CD14-positive monocyte (primary cell): Measurements from ENCODE around the gene FANCC. TPM values are rescaled to one million over a fixed set of nuclear protein-coding genes. Genes with fewer than 3 reads are reported as not detected.

ENCODE experiments used
- DNase-seq, 3 donors: peaks; one replicate each; pipeline ENCODE4 v3.0.0-alpha.2; 2011 to 2022
- H2AFZ ChIP-seq: 2 replicates; pipeline ENCODE4 v1.6.0; 2012; ENCODE audit warnings: mild to moderate bottlenecking, low read depth, low read length, inconsistent platforms; ENCODE audit not compliant: insufficient read depth, poor library complexity, severe bottlenecking
- H3K27ac ChIP-seq, 2 donors: 1 replicate in 1 of 2; 2 replicates in 1 of 2; pipeline ENCODE4 v1.5.1; 2012 to 2013; ENCODE audit warnings: low read length in 2 of 2, control low read depth in 1 of 2, inconsistent platforms in 1 of 2, low read depth in 1 of 2, mild to moderate bottlenecking in 1 of 2
- H3K27me3 ChIP-seq, 2 donors: one replicate each; pipeline versions ENCODE4 v1.6.0 to v1.6.1; 2011 to 2013; ENCODE audit warnings: low read length in 2 of 2; ENCODE audit not compliant: control insufficient read depth in 2 of 2, insufficient read depth in 2 of 2
- H3K36me3 ChIP-seq, 2 donors: replicated peaks in 1 of 2; 1 replicate in 1 of 2; 2 replicates in 1 of 2; pipeline versions ENCODE4 v1.5.1 to v1.6.1; 2012 to 2013; ENCODE audit warnings: low read length in 2 of 2, control low read depth in 1 of 2, inconsistent platforms in 1 of 2, mild to moderate bottlenecking in 1 of 2; ENCODE audit not compliant: insufficient read depth in 2 of 2, control insufficient read depth in 1 of 2
- H3K4me1 ChIP-seq, 2 donors: 1 replicate in 1 of 2; 2 replicates in 1 of 2; pipeline versions ENCODE4 v1.5.1 to v1.6.1; 2012 to 2013; ENCODE audit warnings: low read length in 2 of 2, control low read depth in 1 of 2, inconsistent platforms in 1 of 2, mild to moderate bottlenecking in 1 of 2, moderate library complexity in 1 of 2; ENCODE audit not compliant: insufficient read depth in 2 of 2, control insufficient read depth in 1 of 2
- H3K4me2 ChIP-seq: replicated peaks from 2 replicates; pipeline ENCODE3; 2012; ENCODE audit warnings: low read length, moderate library complexity, mild to moderate bottlenecking; ENCODE audit not compliant: poor library complexity, severe bottlenecking; ENCODE audit errors: extremely low read depth
- H3K4me3 ChIP-seq, 3 experiments: fragments of 200-600 bp in 1 of 3; sonication (generic) in 1 of 3; replicated peaks in 1 of 3; 1 replicate in 2 of 3; 2 replicates in 1 of 3; pipeline ENCODE4 v1.5.1; 2011 to 2013; ENCODE audit warnings: low read length in 3 of 3, mild to moderate bottlenecking in 3 of 3, control low read depth in 2 of 3, low read depth in 2 of 3, inconsistent platforms in 1 of 3, moderate library complexity in 1 of 3
- H3K79me2 ChIP-seq: 2 replicates; pipeline ENCODE4 v1.6.0; 2012; ENCODE audit warnings: mild to moderate bottlenecking, control low read depth, inconsistent platforms, low read length, moderate library complexity; ENCODE audit not compliant: insufficient read depth
- H3K9ac ChIP-seq: 2 replicates; pipeline ENCODE4 v1.6.0; 2017; ENCODE audit warnings: low read length, mild to moderate bottlenecking; ENCODE audit not compliant: insufficient read depth, poor library complexity, severe bottlenecking
- H3K9me3 ChIP-seq, 2 donors: replicated peaks in 1 of 2; 1 replicate in 1 of 2; 2 replicates in 1 of 2; pipeline versions ENCODE4 v1.5.1 to v1.6.1; 2012 to 2013; ENCODE audit warnings: low read length in 2 of 2, control low read depth in 1 of 2; ENCODE audit not compliant: control insufficient read depth in 1 of 2, insufficient read depth in 1 of 2
- H4K20me1 ChIP-seq: 2 replicates; pipeline ENCODE4 v1.6.0; 2012; ENCODE audit warnings: mild to moderate bottlenecking, low read length, control low read depth, moderate library complexity; ENCODE audit not compliant: insufficient read depth
- H3K27ac Mint-ChIP-seq, 7 donors: one replicate each; pipeline ENCODE4 v1.8.0; 2020; ENCODE audit warnings: mild to moderate bottlenecking in 7 of 7, mixed read lengths in 7 of 7, moderate library complexity in 6 of 7, inconsistent platforms in 2 of 7
- H3K27me3 Mint-ChIP-seq, 3 donors: one replicate each; pipeline ENCODE4 v1.8.0; 2021 to 2022; ENCODE audit warnings: low read depth in 3 of 3, mild to moderate bottlenecking in 3 of 3, mixed read lengths in 3 of 3, moderate library complexity in 3 of 3, inconsistent platforms in 1 of 3
- H3K36me3 Mint-ChIP-seq, 2 donors: one replicate each; pipeline ENCODE4 v1.8.0; 2020; ENCODE audit warnings: mixed read lengths in 2 of 2, inconsistent platforms in 1 of 2, mild to moderate bottlenecking in 1 of 2
- H3K4me1 Mint-ChIP-seq: one replicate; pipeline ENCODE4 v1.8.0; 2020; ENCODE audit warnings: mild to moderate bottlenecking, mixed read lengths
- H3K4me3 Mint-ChIP-seq, 2 donors: one replicate each; pipeline ENCODE4 v1.8.0; 2020; ENCODE audit warnings: mild to moderate bottlenecking in 2 of 2, mixed read lengths in 2 of 2, moderate library complexity in 1 of 2
- H3K9me3 Mint-ChIP-seq, 7 donors: one replicate each; pipeline ENCODE4 v1.8.0; 2020 to 2022; ENCODE audit warnings: mixed read lengths in 7 of 7, mild to moderate bottlenecking in 6 of 7, moderate library complexity in 6 of 7, inconsistent platforms in 2 of 7
- CTCF ChIP-seq: fragments of 200-600 bp; IDR thresholded peaks from one replicate; pipeline ENCODE4 v1.8.0; 2022; ENCODE audit warnings: antibody characterized with exemption, mild to moderate bottlenecking
- WGBS: methylation state at CpG from one replicate; pipeline ENCODE4 v1.1.5; 2013; ENCODE audit warnings: missing lambda C conversion rate; ENCODE audit not compliant: insufficient coverage; 5-methylcytosine and 5-hydroxymethylcytosine counted together
- intact Hi-C, 2 donors: fragments of 100-400 bp; cut with micrococcal nuclease; formaldehyde crosslinking; loops; one replicate each; pipeline versions ENCODE4 v1.15.0 to v1.15.1; 2023
- polyA plus RNA-seq, 3 donors: library from polyadenylated mRNA; depleted of rRNA in 1 of 3; unstranded in 2 of 3; stranded (reverse) in 1 of 3; fragments of 300-500 nt in 2 of 3; fragments of >200 nt in 1 of 3; fragmentation: Illumina TruSeq in 2 of 3; gene quantifications; 1 replicate in 2 of 3; 2 replicates in 1 of 3; pipeline ENCODE4 v1.2.3, GENCODE V29; 2012 to 2021

Gene FANCC
- polyA plus RNA-seq, 3 donors: 1.2 to 2.2 (median 1.5) TPM

GRCh38 chr9:95360866-95361265, 43.4 kb upstream of the FANCC start:
- no peak overlapping the region for H3K4me3 ChIP-seq
- DNase-seq: no peak
- no peak overlapping the region for H3K9ac ChIP-seq
- H3K4me1 Mint-ChIP-seq: no peaks in the 10 kb centered on the region
- no peak overlapping the region for H2AFZ ChIP-seq
- H3K36me3 Mint-ChIP-seq: no peaks in the 10 kb centered on the region
- no peaks in the 10 kb centered on the region for H4K20me1 ChIP-seq
- WGBS: 69% methylated on average over 2 of the region's 8 CpGs
- no peak for TF ChIP-seq CTCF
- H3K27ac Mint-ChIP-seq: no peak overlapping the region
- H3K4me2 ChIP-seq: no peak overlapping the region
- no peaks in the 10 kb centered on the region for H3K4me1 ChIP-seq
- H3K4me3 Mint-ChIP-seq: peak overlapping the region in 1 of 2 donors; percentile 25
- H3K27me3 ChIP-seq: peaks cover 3 to 25% of the 10 kb centered on the region in 2 donors
- H3K9me3 Mint-ChIP-seq: no peaks in the 10 kb centered on the region
- H3K27ac ChIP-seq: no peak overlapping the region
- intact Hi-C loops: no loop called here
- no peaks in the 10 kb centered on the region for H3K9me3 ChIP-seq
- H3K36me3 ChIP-seq: no peaks in the 10 kb centered on the region
- no peaks in the 10 kb centered on the region for H3K79me2 ChIP-seq
- H3K27me3 Mint-ChIP-seq: peaks cover 12 to 33% (median 21%) of the 10 kb centered on the region in 3 donors

- Histone ChIP-seq H3K9ac (no peak overlapping the region), H3K27ac (no peak overlapping the region), H3K4me3 (no peak overlapping the region), H2AFZ (no peak overlapping the region), H3K9me3 (no peaks in the 10 kb centered on the region), H3K4me1 (no peaks in the 10 kb centered on the region), H3K36me3 (no peaks in the 10 kb centered on the region), H3K27me3 (peaks cover 0 to 9% of the 10 kb centered on the region in 2 donors), H3K4me2 (no peak overlapping the region), H3K79me2 (no peaks in the 10 kb centered on the region), H4K20me1 (no peaks in the 10 kb centered on the region)
- Mint-ChIP-seq H3K4me3 (no peak overlapping the region), H3K9me3 (peaks cover 0 to 3% (median 0%) of the 10 kb centered on the region in 7 donors), H3K36me3 (no peaks in the 10 kb centered on the region), H3K4me1 (no peaks in the 10 kb centered on the region), H3K27ac (peak overlapping the region in 1 of 7 donors; percentile 50), H3K27me3 (peaks cover 22 to 40% (median 28%) of the 10 kb centered on the region in 3 donors)
- DNase-seq: no peak
- 90% methylated on average over 1 of the region's 8 CpGs for WGBS
- intact Hi-C loops: no loop called here
- TF ChIP-seq CTCF: no peak
Measured at GRCh38 chr9:95357316-95357715, 39.8 kb upstream of the FANCC start.
